ES-I3 (cell line): ENCODE data around the gene ZBTB5.
"Not testable (repeated sequence)": the region's sequence is repeated elsewhere in the genome, so short reads cannot be mapped to it uniquely, and the experiment has no call there.

ENCODE experiments used
- H3K36me3 ChIP-seq: 2 replicates; pipeline ENCODE4 v1.6.1; 2013; ENCODE audit warnings: mild to moderate bottlenecking, low read length, control low read depth, moderate library complexity; ENCODE audit not compliant: insufficient read depth
- H3K4me1 ChIP-seq: 2 replicates; pipeline ENCODE4 v1.6.1; 2013; ENCODE audit warnings: mild to moderate bottlenecking, control low read depth, low read length; ENCODE audit not compliant: insufficient read depth
- H3K9ac ChIP-seq: 2 replicates; pipeline ENCODE4 v1.6.1; 2013; ENCODE audit warnings: low read depth, mild to moderate bottlenecking, low read length, moderate library complexity
- H3K9me3 ChIP-seq: 2 replicates; pipeline ENCODE4 v1.6.1; 2013; ENCODE audit warnings: mild to moderate bottlenecking, low read length, moderate library complexity; ENCODE audit not compliant: control insufficient read depth, insufficient read depth

ZBTB5 gene

GRCh38 chr9:37474438-37474837, 9.2 kb upstream of the ZBTB5 start:
- peaks cover 10% of the 10 kb centered on the region for H3K9me3 ChIP-seq
- no peaks in the 10 kb centered on the region for H3K36me3 ChIP-seq
- H3K9ac ChIP-seq = no peak overlapping the region
- H3K4me1 ChIP-seq = 0 out of 2 replicates have a peak, but pooled peaks cover 15% of the 10 kb centered on the region

- 0 out of 2 replicates have a peak, but pooled peaks cover 15% of the 10 kb centered on the region for H3K4me1 ChIP-seq
- not testable (repeated sequence) for H3K36me3 ChIP-seq, H3K9me3 ChIP-seq, H3K9ac ChIP-seq
These were observed 8.7 kb upstream of the ZBTB5 start for GRCh38 chr9:37473982-37474381.

GRCh38 chr9:37471942-37472684, 6.9 kb upstream of the ZBTB5 start:
- H3K9me3 ChIP-seq = peaks cover 10% of the 10 kb centered on the region
- H3K9ac ChIP-seq = peak overlapping the region; percentile 52
- 0 out of 2 replicates have a peak, but pooled peaks cover 15% of the 10 kb centered on the region for H3K4me1 ChIP-seq
- no peaks in the 10 kb centered on the region for H3K36me3 ChIP-seq

GRCh38 chr9:37468620-37469019, 3.4 kb upstream of the ZBTB5 start:
- 0 out of 2 replicates have a peak, but pooled peaks cover 16% of the 10 kb centered on the region for H3K4me1 ChIP-seq
- no peaks in the 10 kb centered on the region for H3K36me3 ChIP-seq
- peak overlapping the region; percentile 72; the same call in 1 of the 2 replicates for H3K9ac ChIP-seq
- H3K9me3 ChIP-seq = no peaks in the 10 kb centered on the region

GRCh38 chr9:37467530-37467929, 2.3 kb upstream of the ZBTB5 start:
- Histone ChIP-seq H3K4me1 (peaks cover 20% of the 10 kb centered on the region), H3K9ac (peak overlapping the region; percentile 72; the same call in 1 of the 2 replicates)
- H3K9me3 ChIP-seq, H3K36me3 ChIP-seq: not testable (repeated sequence)

- peaks cover 12% of the 10 kb centered on the region for H3K4me1 ChIP-seq
- no peaks in the 10 kb centered on the region for H3K9me3 ChIP-seq
- no peaks in the 10 kb centered on the region for H3K36me3 ChIP-seq
- peak overlapping the region; percentile 72 for H3K9ac ChIP-seq
These were observed 923 bp upstream of the ZBTB5 start for GRCh38 chr9:37466037-37466709.

GRCh38 chr9:37464426-37465248, 613 bp downstream of the ZBTB5 start:
- Histone ChIP-seq H3K36me3 (no peaks in the 10 kb centered on the region), H3K9me3 (no peaks in the 10 kb centered on the region), H3K9ac (peak overlapping the region; percentile 93), H3K4me1 (peaks cover 9% of the 10 kb centered on the region)

GRCh38 chr9:37464006-37464405, 1.2 kb downstream of the ZBTB5 start:
- peak overlapping the region; percentile 93 for H3K9ac ChIP-seq
- H3K4me1 ChIP-seq = peaks cover 9% of the 10 kb centered on the region
- H3K9me3 ChIP-seq = no peaks in the 10 kb centered on the region
- H3K36me3 ChIP-seq = no peaks in the 10 kb centered on the region

GRCh38 chr9:37456817-37457216, 8.4 kb downstream of the ZBTB5 start:
- Histone ChIP-seq H3K9me3 (no peaks in the 10 kb centered on the region), H3K36me3 (no peaks in the 10 kb centered on the region), H3K4me1 (no peaks in the 10 kb centered on the region), H3K9ac (no peak overlapping the region)

GRCh38 chr9:37455884-37456647, 9.2 kb downstream of the ZBTB5 start:
- no peak overlapping the region for H3K9ac ChIP-seq

GRCh38 chr9:37454238-37454637, 11.0 kb downstream of the ZBTB5 start:
- Histone ChIP-seq H3K36me3 (peaks cover 1% of the 10 kb centered on the region; the same call in 1 of the 2 replicates), H3K9ac (no peak overlapping the region), H3K4me1 (no peaks in the 10 kb centered on the region), H3K9me3 (no peaks in the 10 kb centered on the region)

More at GRCh38 chr9:37455884-37456647, 9.2 kb downstream of the ZBTB5 start:
- H3K9me3 ChIP-seq = no peaks in the 10 kb centered on the region
- no peaks in the 10 kb centered on the region for H3K36me3 ChIP-seq
- no peaks in the 10 kb centered on the region for H3K4me1 ChIP-seq

GRCh38 chr9:37453827-37454226, 11.4 kb downstream of the ZBTB5 start:
- Histone ChIP-seq H3K9ac (no peak overlapping the region), H3K36me3 (peaks cover 2% of the 10 kb centered on the region; the same call in 1 of the 2 replicates), H3K4me1 (no peaks in the 10 kb centered on the region), H3K9me3 (no peaks in the 10 kb centered on the region)

GRCh38 chr9:37452611-37453010, 12.6 kb downstream of the ZBTB5 start:
- H3K9ac ChIP-seq = no peak overlapping the region
- no peaks in the 10 kb centered on the region for H3K4me1 ChIP-seq
- H3K36me3 ChIP-seq = peaks cover 2% of the 10 kb centered on the region; the same call in 1 of the 2 replicates
- no peaks in the 10 kb centered on the region for H3K9me3 ChIP-seq

- H3K4me1 ChIP-seq = no peaks in the 10 kb centered on the region
- H3K36me3 ChIP-seq = peaks cover 2% of the 10 kb centered on the region; the same call in 1 of the 2 replicates
- H3K9me3 ChIP-seq = no peaks in the 10 kb centered on the region
- no peak overlapping the region for H3K9ac ChIP-seq
These were observed 13.6 kb downstream of the ZBTB5 start for GRCh38 chr9:37451628-37452027.
